Activated T-cell treated with anti-CD3 and anti-CD28 coated beads, Interleukin-2, amount 50 U/mL, for 24 hours (primary cell): ENCODE results near the gene ADAM11.
"Not testable (repeated sequence)": the region's sequence is repeated elsewhere in the genome, so short reads cannot be mapped to it uniquely, and the experiment has no call there.

Source experiments
- DNase-seq: peaks from one replicate; pipeline ENCODE4 v3.0.0-alpha.2; 2020
- H3K27ac Mint-ChIP-seq: 2 replicates; pipeline ENCODE4 v1.8.0; 2020; ENCODE audit warnings: mild to moderate bottlenecking, mixed read lengths
- H3K27me3 Mint-ChIP-seq: 2 replicates; pipeline ENCODE4 v1.8.0; 2020; ENCODE audit warnings: mixed read lengths
- H3K36me3 Mint-ChIP-seq: 2 replicates; pipeline ENCODE4 v1.8.0; 2020; ENCODE audit warnings: low read depth, mixed read lengths
- H3K4me1 Mint-ChIP-seq: 2 replicates; pipeline ENCODE4 v1.8.0; 2020; ENCODE audit warnings: low read depth, mixed read lengths
- H3K4me3 Mint-ChIP-seq: 2 replicates; pipeline ENCODE4 v1.8.0; 2020; ENCODE audit warnings: mild to moderate bottlenecking, moderate library complexity, mixed read lengths
- H3K9me3 Mint-ChIP-seq: 2 replicates; pipeline ENCODE4 v1.8.0; 2020; ENCODE audit warnings: mixed read lengths

ADAM11 gene

DNA sequence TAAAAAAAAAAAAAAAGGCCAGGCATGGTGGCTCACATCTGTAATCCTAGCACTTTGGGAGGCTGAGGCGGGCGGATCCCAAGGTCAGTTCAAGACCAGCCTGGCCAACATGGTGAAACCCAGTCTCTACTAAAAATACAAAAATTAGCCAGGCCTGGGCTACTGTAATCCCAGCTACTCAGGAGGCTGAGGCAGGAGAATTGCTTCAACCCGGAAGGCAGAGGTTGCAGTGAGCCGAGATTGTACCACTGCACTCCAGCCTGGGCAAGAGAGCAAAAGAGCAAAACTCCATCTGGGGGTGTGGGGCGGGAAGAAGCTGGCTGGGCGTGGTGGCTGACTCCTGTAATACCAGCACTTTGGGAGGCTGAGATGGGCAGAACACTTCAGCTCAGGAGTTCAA is 59.7 kb downstream of the ADAM11 start:
- H3K27ac Mint-ChIP-seq, H3K4me3 Mint-ChIP-seq, H3K9me3 Mint-ChIP-seq, DNase-seq, H3K4me1 Mint-ChIP-seq, H3K36me3 Mint-ChIP-seq: not testable (repeated sequence)
- peaks cover 28% of the 10 kb centered on the region for H3K27me3 Mint-ChIP-seq

- no peak overlapping the region for H3K4me3 Mint-ChIP-seq
- no peaks in the 10 kb centered on the region for H3K36me3 Mint-ChIP-seq
- H3K27ac Mint-ChIP-seq = no peak overlapping the region
- peaks cover 38% of the 10 kb centered on the region for H3K27me3 Mint-ChIP-seq
- no peaks in the 10 kb centered on the region for H3K9me3 Mint-ChIP-seq
- no peaks in the 10 kb centered on the region for H3K4me1 Mint-ChIP-seq
- DNase-seq = no peak
Observed at GRCh38 chr17:44820631-44821212, 61.9 kb downstream of the ADAM11 start.

GRCh38 chr17:44825236-44825635 is 66.4 kb downstream of the ADAM11 start:
- not testable (repeated sequence) for H3K9me3 Mint-ChIP-seq

GRCh38 chr17:44826123-44826790 is 67.5 kb downstream of the ADAM11 start:
- peaks cover 2% of the 10 kb centered on the region for H3K36me3 Mint-ChIP-seq
- H3K4me1 Mint-ChIP-seq = peaks cover 14% of the 10 kb centered on the region
- H3K27ac Mint-ChIP-seq = no peak overlapping the region
- peaks cover 64% of the 10 kb centered on the region for H3K27me3 Mint-ChIP-seq
- DNase-seq = no peak
- H3K4me3 Mint-ChIP-seq = no peak overlapping the region
- no peaks in the 10 kb centered on the region for H3K9me3 Mint-ChIP-seq

More at GRCh38 chr17:44825236-44825635, 66.4 kb downstream of the ADAM11 start:
- DNase-seq = peak; percentile 7
- H3K4me3 Mint-ChIP-seq, H3K36me3 Mint-ChIP-seq, H3K27ac Mint-ChIP-seq: not testable (repeated sequence)
- H3K4me1 Mint-ChIP-seq = peaks cover 11% of the 10 kb centered on the region
- H3K27me3 Mint-ChIP-seq = peaks cover 65% of the 10 kb centered on the region

DNA sequence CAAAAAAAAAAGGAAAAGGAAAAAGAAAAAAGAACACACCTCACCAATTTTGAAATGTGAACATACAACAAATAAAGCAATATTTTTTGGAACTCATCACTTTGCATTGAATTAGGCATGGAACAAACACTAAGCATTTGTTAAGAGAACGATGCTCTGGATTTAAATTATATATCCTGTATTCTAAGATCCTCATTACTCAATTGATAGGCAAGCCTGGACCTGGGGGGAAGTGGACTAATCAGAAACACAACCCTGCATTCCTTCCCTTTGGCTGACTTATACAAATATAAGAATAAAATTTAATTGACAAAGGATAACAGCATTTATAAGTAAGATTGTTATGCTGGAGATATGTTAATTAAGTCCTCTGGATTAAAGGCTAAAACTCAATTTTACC is 69.1 kb downstream of the ADAM11 start:
- Mint-ChIP-seq H3K36me3 (peaks cover 2% of the 10 kb centered on the region), H3K9me3 (no peaks in the 10 kb centered on the region), H3K4me3 (no peak overlapping the region)

GRCh38 chr17:44828919-44829522 is 70.2 kb downstream of the ADAM11 start:
- peaks cover 78% of the 10 kb centered on the region for H3K27me3 Mint-ChIP-seq
- H3K4me1 Mint-ChIP-seq = peaks cover 14% of the 10 kb centered on the region
- DNase-seq = no peak
- H3K9me3 Mint-ChIP-seq = no peaks in the 10 kb centered on the region
- H3K36me3 Mint-ChIP-seq = peaks cover 2% of the 10 kb centered on the region
- peak overlapping the region; percentile 75 for H3K4me3 Mint-ChIP-seq
- peak overlapping the region; percentile 63 for H3K27ac Mint-ChIP-seq

More for the DNA sequence above, 69.1 kb downstream of the ADAM11 start:
- Mint-ChIP-seq H3K27me3 (peaks cover 75% of the 10 kb centered on the region), H3K4me1 (peaks cover 14% of the 10 kb centered on the region), H3K27ac (no peak overlapping the region)
- DNase-seq = no peak

- H3K4me1 Mint-ChIP-seq = peaks cover 14% of the 10 kb centered on the region
- peak within 1 kb of the TSS; percentile 75 for H3K4me3 Mint-ChIP-seq
- peaks cover 2% of the 10 kb centered on the region for H3K36me3 Mint-ChIP-seq
- H3K27me3 Mint-ChIP-seq = peaks cover 76% of the 10 kb centered on the region
- H3K9me3 Mint-ChIP-seq = no peaks in the 10 kb centered on the region
- DNase-seq = peak; percentile 64
- peak within 1 kb of the TSS; percentile 72 for H3K27ac Mint-ChIP-seq
Observed at GRCh38 chr17:44829523-44830358, 71.0 kb downstream of the ADAM11 start, which contains the start of gene GJC1. Gene GJC1 (minus strand): TSS chr17:44830287. CDS start chr17:44805817, 24,470 bp downstream.

DNA sequence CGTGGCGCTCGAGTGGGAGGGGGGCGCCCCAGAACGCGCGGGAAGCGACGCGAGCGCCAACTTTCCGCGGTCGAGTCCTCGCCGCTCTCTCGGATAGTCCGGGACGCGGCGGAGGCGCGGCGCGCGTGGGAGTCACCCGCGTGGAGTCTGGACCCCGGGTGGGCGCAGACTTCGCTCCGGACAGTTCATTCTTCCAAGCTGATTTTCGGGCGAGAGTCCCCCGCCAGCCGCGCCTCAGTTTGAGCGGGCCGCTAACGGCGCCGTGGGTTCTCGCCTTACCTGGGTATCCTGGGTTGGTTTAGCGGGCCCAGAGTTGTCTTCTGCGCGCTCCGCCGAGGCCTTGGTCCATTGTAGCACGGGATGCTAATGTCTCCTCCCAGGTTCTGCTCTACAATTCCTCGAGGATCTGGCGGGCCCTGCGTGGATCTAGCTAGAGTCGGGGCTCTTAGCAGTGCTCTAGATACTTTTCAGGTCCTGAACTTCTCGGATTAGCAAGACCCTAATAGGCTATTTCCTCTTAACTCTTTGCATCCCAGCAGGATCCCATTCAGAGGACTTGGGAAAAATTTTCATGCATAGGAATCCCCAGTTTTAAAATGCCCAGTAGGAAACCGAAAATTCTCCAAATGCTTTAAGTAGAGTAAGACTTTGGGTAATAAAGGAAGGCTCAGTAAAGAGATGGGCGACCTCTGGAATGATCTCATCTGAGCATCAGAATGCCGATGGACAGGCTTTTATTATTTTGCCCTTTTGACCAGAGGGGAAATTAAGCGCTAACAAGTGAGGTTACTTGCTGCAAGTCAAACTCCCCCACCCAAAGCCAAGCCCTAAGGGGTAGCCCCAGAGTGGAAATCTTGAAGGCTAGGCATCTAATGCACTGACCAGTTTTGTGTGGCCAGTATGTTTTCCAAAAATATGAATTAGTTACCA is 71.8 kb downstream of the ADAM11 start:
- no peaks in the 10 kb centered on the region for H3K9me3 Mint-ChIP-seq
- peaks cover 14% of the 10 kb centered on the region for H3K4me1 Mint-ChIP-seq
- H3K27me3 Mint-ChIP-seq = peaks cover 75% of the 10 kb centered on the region
- peak overlapping the region; percentile 69 for H3K4me3 Mint-ChIP-seq
- DNase-seq = peak; percentile 58
- peak overlapping the region; percentile 72 for H3K27ac Mint-ChIP-seq
- H3K36me3 Mint-ChIP-seq = peaks cover 2% of the 10 kb centered on the region

- peaks cover 67% of the 10 kb centered on the region for H3K27me3 Mint-ChIP-seq
- no peak for DNase-seq
- no peak overlapping the region for H3K4me3 Mint-ChIP-seq
- no peak overlapping the region for H3K27ac Mint-ChIP-seq
- peaks cover 14% of the 10 kb centered on the region for H3K4me1 Mint-ChIP-seq
- H3K36me3 Mint-ChIP-seq = peaks cover 2% of the 10 kb centered on the region
- H3K9me3 Mint-ChIP-seq = no peaks in the 10 kb centered on the region
Observed at GRCh38 chr17:44831371-44831770, 72.6 kb downstream of the ADAM11 start.
